ENCODE data around the gene TENM4. TPM values are rescaled to one million over a fixed set of nuclear protein-coding genes. Genes with fewer than 3 reads are reported as not detected.
A peak's percentile ranks its signal among the peaks of the same experiment; 100 is the strongest.

Gene TENM4
- total RNA-seq, 8 experiments from 2014 or later: 0.59 to 82.2 (median 24.2) TPM

GRCh38 chr11:79393362-79394043 is 47.3 kb downstream of the TENM4 start:
- Histone ChIP-seq H3K4me3 (no peak overlapping the region), H3K27ac (no peak overlapping the region), H3K4me1 (replicated peaks in 1 of 2) (peaks cover 5 to 11% of the 10 kb centered on the region in 2 donors)
- WGBS, 10 experiments: 0 to 100% (median 45%) methylated on average over 1 to 6 of the region's 9 CpGs; no CpG with 5 or more reads in 3 of the 10 experiments
- ATAC-seq (replicated peaks in 6 of 8): peak; percentile 21 to 96 (median 58)
- in situ Hi-C loops (cut with MboI; ENCODE audit: low pct_unique_long_range_greater_than_20kb in 2 of 9, low sequenced_read_pairs in 9 of 9, unreplicated experiment in 9 of 9): no loop called here

- WGBS, 10 experiments: 45 to 100% (median 75%) methylated on average over 1 to 4 of the region's 4 CpGs; no CpG with 5 or more reads in 2 of the 10 experiments
- H3K27ac ChIP-seq: no peak overlapping the region
These were observed 48.7 kb downstream of the TENM4 start for GRCh38 chr11:79392161-79392560.

GRCh38 chr11:79390923-79391322 is 49.9 kb downstream of the TENM4 start:
- in situ Hi-C loops (cut with MboI; ENCODE audit: low pct_unique_long_range_greater_than_20kb in 2 of 9, low sequenced_read_pairs in 9 of 9, unreplicated experiment in 9 of 9): no loop called here
- 6 to 100% (median 90%) methylated on average over 1 to 2 of the region's 2 CpGs; no CpG with 5 or more reads in 1 of the 10 experiments for WGBS, 10 experiments
- no peak for ATAC-seq (replicated peaks in 6 of 8)
- Histone ChIP-seq H3K27ac (no peak overlapping the region), H3K4me1 (replicated peaks in 1 of 2) (peaks cover 5 to 11% of the 10 kb centered on the region in 2 donors), H3K4me3 (no peak overlapping the region)

More at GRCh38 chr11:79392161-79392560, 48.7 kb downstream of the TENM4 start:
- Histone ChIP-seq H3K4me1 (replicated peaks in 1 of 2) (peaks cover 5 to 11% of the 10 kb centered on the region in 2 donors), H3K4me3 (no peak overlapping the region)
- in situ Hi-C loops (cut with MboI; ENCODE audit: low pct_unique_long_range_greater_than_20kb in 2 of 9, low sequenced_read_pairs in 9 of 9, unreplicated experiment in 9 of 9): no loop called here
- no peak for ATAC-seq (replicated peaks in 6 of 8)

GRCh38 chr11:79390477-79390876 is 50.4 kb downstream of the TENM4 start:
- ATAC-seq (replicated peaks in 6 of 8): peak in 1 of 8 experiments; percentile 27
- 59 to 100% (median 100%) methylated on average over 1 to 2 of the region's 2 CpGs; no CpG with 5 or more reads in 5 of the 10 experiments for WGBS, 10 experiments
- in situ Hi-C loops (cut with MboI; ENCODE audit: low pct_unique_long_range_greater_than_20kb in 2 of 9, low sequenced_read_pairs in 9 of 9, unreplicated experiment in 9 of 9): no loop called here

GRCh38 chr11:79388201-79388600 is 52.6 kb downstream of the TENM4 start:
- WGBS, 10 experiments: 47 to 100% (median 100%) methylated on average over 1 to 2 of the region's 2 CpGs; no CpG with 5 or more reads in 3 of the 10 experiments
- peaks cover under 1 to 5% of the 10 kb centered on the region in 2 donors for H3K4me1 ChIP-seq (replicated peaks in 1 of 2)
- no peak for ATAC-seq (replicated peaks in 6 of 8)
- no peak overlapping the region for H3K27ac ChIP-seq
- in situ Hi-C loops (cut with MboI; ENCODE audit: low pct_unique_long_range_greater_than_20kb in 2 of 9, low sequenced_read_pairs in 9 of 9, unreplicated experiment in 9 of 9): no loop called here
- H3K4me3 ChIP-seq: no peak overlapping the region

More at GRCh38 chr11:79390477-79390876, 50.4 kb downstream of the TENM4 start:
- Histone ChIP-seq H3K4me3 (no peak overlapping the region), H3K27ac (no peak overlapping the region), H3K4me1 (replicated peaks in 1 of 2) (peaks cover 5 to 11% of the 10 kb centered on the region in 2 donors)

- 0 to 100% (median 82%) methylated on average over 1 to 3 of the region's 3 CpGs; no CpG with 5 or more reads in 3 of the 10 experiments for WGBS, 10 experiments
- peaks cover 5 to 7% of the 10 kb centered on the region in 2 donors for H3K4me1 ChIP-seq (replicated peaks in 1 of 2)
- no peak overlapping the region for H3K27ac ChIP-seq
- no peak for ATAC-seq (replicated peaks in 6 of 8)
- no peak overlapping the region for H3K4me3 ChIP-seq
- in situ Hi-C loops (cut with MboI; ENCODE audit: low pct_unique_long_range_greater_than_20kb in 2 of 9, low sequenced_read_pairs in 9 of 9, unreplicated experiment in 9 of 9): no loop called here
These were observed 57.0 kb downstream of the TENM4 start for GRCh38 chr11:79383874-79384273.

- Histone ChIP-seq H3K4me1 (replicated peaks in 1 of 2) (peaks cover 5 to 7% of the 10 kb centered on the region in 2 donors), H3K4me3 (no peak overlapping the region), H3K27ac (no peak overlapping the region)
- 0 to 100% (median 92%) methylated on average over 1 to 5 of the region's 6 CpGs; no CpG with 5 or more reads in 4 of the 10 experiments for WGBS, 10 experiments
- peak in 1 of 8 experiments; percentile 13 for ATAC-seq (replicated peaks in 6 of 8)
- in situ Hi-C loops (cut with MboI; ENCODE audit: low pct_unique_long_range_greater_than_20kb in 2 of 9, low sequenced_read_pairs in 9 of 9, unreplicated experiment in 9 of 9): no loop called here
These were observed 58.4 kb downstream of the TENM4 start for GRCh38 chr11:79382301-79383050.

- in situ Hi-C loops (cut with MboI; ENCODE audit: low pct_unique_long_range_greater_than_20kb in 2 of 9, low sequenced_read_pairs in 9 of 9, unreplicated experiment in 9 of 9): no loop called here
- Histone ChIP-seq H3K4me3 (no peak overlapping the region), H3K4me1 (replicated peaks in 1 of 2) (peaks cover 8% of the 10 kb centered on the region in 2 donors), H3K27ac (no peak overlapping the region)
- ATAC-seq (replicated peaks in 6 of 8): no peak
- 5 to 100% (median 82%) methylated on average over 1 to 3 of the region's 3 CpGs; no CpG with 5 or more reads in 2 of the 10 experiments for WGBS, 10 experiments
These were observed 59.8 kb downstream of the TENM4 start for GRCh38 chr11:79381036-79381435.

- Histone ChIP-seq H3K4me3 (no peak overlapping the region), H3K4me1 (replicated peaks in 1 of 2) (peaks cover 14 to 22% of the 10 kb centered on the region in 2 donors), H3K27ac (no peak overlapping the region)
- ATAC-seq (replicated peaks in 6 of 8): peak in 1 of 8 experiments; percentile 26
- 22 to 100% (median 66%) methylated on average over 1 to 2 of the region's 2 CpGs; no CpG with 5 or more reads in 3 of the 10 experiments for WGBS, 10 experiments
- in situ Hi-C loops (cut with MboI; ENCODE audit: low pct_unique_long_range_greater_than_20kb in 2 of 9, low sequenced_read_pairs in 9 of 9, unreplicated experiment in 9 of 9): no loop called here
These were observed 63.4 kb downstream of the TENM4 start for GRCh38 chr11:79377406-79377805.

GRCh38 chr11:79375818-79376550 is 64.8 kb downstream of the TENM4 start:
- ATAC-seq (replicated peaks in 6 of 8): peak in 4 of 8 experiments; percentile 28 to 44 (median 35)
- Histone ChIP-seq H3K4me1 (replicated peaks in 1 of 2) (peaks cover 14 to 22% of the 10 kb centered on the region in 2 donors), H3K4me3 (no peak overlapping the region), H3K27ac (no peak overlapping the region)
- WGBS, 10 experiments: 7 to 100% (median 56%) methylated on average over 1 to 3 of the region's 3 CpGs; no CpG with 5 or more reads in 2 of the 10 experiments
- in situ Hi-C loops (cut with MboI; ENCODE audit: low pct_unique_long_range_greater_than_20kb in 2 of 9, low sequenced_read_pairs in 9 of 9, unreplicated experiment in 9 of 9): no loop called here

GRCh38 chr11:79374727-79375126 is 66.1 kb downstream of the TENM4 start:
- Histone ChIP-seq H3K27ac (no peak overlapping the region), H3K4me3 (no peak overlapping the region), H3K4me1 (replicated peaks in 1 of 2) (peaks cover 7 to 22% of the 10 kb centered on the region in 2 donors)
- in situ Hi-C loops (cut with MboI; ENCODE audit: low pct_unique_long_range_greater_than_20kb in 2 of 9, low sequenced_read_pairs in 9 of 9, unreplicated experiment in 9 of 9): no loop called here
- ATAC-seq (replicated peaks in 6 of 8): no peak
- 55 to 83% (median 62%) methylated on average over 1 to 7 of the region's 7 CpGs; no CpG with 5 or more reads in 2 of the 10 experiments for WGBS, 10 experiments

GRCh38 chr11:79371724-79372123 is 69.1 kb downstream of the TENM4 start:
- in situ Hi-C loops (cut with MboI; ENCODE audit: low pct_unique_long_range_greater_than_20kb in 2 of 9, low sequenced_read_pairs in 9 of 9, unreplicated experiment in 9 of 9): no loop called here
- 0 to 100% (median 83%) methylated on average over 1 to 2 of the region's 2 CpGs; no CpG with 5 or more reads in 1 of the 10 experiments for WGBS, 10 experiments
- no peak for ATAC-seq (replicated peaks in 6 of 8)

More at GRCh38 chr11:79371724-79372123, 69.1 kb downstream of the TENM4 start:
- H3K4me3 ChIP-seq: no peak overlapping the region
- no peak overlapping the region for H3K27ac ChIP-seq
- peaks cover 21 to 42% of the 10 kb centered on the region in 2 donors for H3K4me1 ChIP-seq (replicated peaks in 1 of 2)

All from motor neuron (in vitro differentiated cells).